HCEC 1CT (cell line): ENCODE results near the gene CNTN3.

ENCODE experiments used
- DNase-seq: peaks from one replicate; pipeline ENCODE4 v3.0.0-alpha.2; 2017

The CNTN3 gene

GRCh38 chr3:74614107-74614967, at the start of gene CNTN3:
Gene CNTN3, minus strand, starts transcription at chr3:74614659. Its CDS starts 93,547 bp downstream, at chr3:74521112.
- DNase-seq = no peak

GRCh38 chr3:74663178-74663577, 48.7 kb upstream of the CNTN3 start:
- no peak for DNase-seq

- no peak for DNase-seq
Measured at GRCh38 chr3:74661672-74662071, 47.2 kb upstream of the CNTN3 start.

- no peak for DNase-seq
Measured at GRCh38 chr3:74651885-74652284, 37.4 kb upstream of the CNTN3 start.

- DNase-seq = no peak
Measured at GRCh38 chr3:74651292-74651691, 36.8 kb upstream of the CNTN3 start.

GRCh38 chr3:74648107-74648506, 33.6 kb upstream of the CNTN3 start:
- DNase-seq = no peak

GRCh38 chr3:74646094-74646493, 31.6 kb upstream of the CNTN3 start:
- no peak for DNase-seq

- no peak for DNase-seq
Measured at GRCh38 chr3:74643636-74644035, 29.2 kb upstream of the CNTN3 start.

GRCh38 chr3:74642876-74643275, 28.4 kb upstream of the CNTN3 start:
- no peak for DNase-seq

GRCh38 chr3:74640211-74640610, 25.8 kb upstream of the CNTN3 start:
- no peak for DNase-seq

GRCh38 chr3:74639681-74640080, 25.2 kb upstream of the CNTN3 start:
- DNase-seq = no peak

GRCh38 chr3:74636981-74637380, 22.5 kb upstream of the CNTN3 start:
- DNase-seq = no peak

GRCh38 chr3:74633021-74633420, 18.6 kb upstream of the CNTN3 start:
- DNase-seq = no peak

GRCh38 chr3:74631351-74632140, 17.1 kb upstream of the CNTN3 start:
- DNase-seq = no peak

GRCh38 chr3:74630602-74631001, 16.1 kb upstream of the CNTN3 start:
- DNase-seq = no peak

GRCh38 chr3:74626011-74626410, 11.6 kb upstream of the CNTN3 start:
- DNase-seq = no peak

- no peak for DNase-seq
Measured at GRCh38 chr3:74624301-74624700, 9.8 kb upstream of the CNTN3 start.

- DNase-seq = no peak
Measured at GRCh38 chr3:74623261-74623836, 8.9 kb upstream of the CNTN3 start.

- DNase-seq = no peak
Measured at GRCh38 chr3:74621581-74621980, 7.1 kb upstream of the CNTN3 start.

- DNase-seq = no peak
Measured at GRCh38 chr3:74617776-74618175, 3.3 kb upstream of the CNTN3 start.

- DNase-seq = no peak
Measured at GRCh38 chr3:74613521-74614106, 845 bp downstream of the CNTN3 start.

- DNase-seq = no peak
Measured at GRCh38 chr3:74613060-74613459, 1.4 kb downstream of the CNTN3 start.

GRCh38 chr3:74611206-74611605, 3.3 kb downstream of the CNTN3 start:
- DNase-seq = no peak
